HFF-Myc (cell line): ENCODE results near the gene TRIM5.

Experiments
- DNase-seq: peaks from one replicate; pipeline ENCODE4 v3.0.0-alpha.2; 2011; ENCODE audit warnings: low read depth; ENCODE audit errors: extremely low read depth
- H3K4me3 ChIP-seq: replicated peaks from 2 replicates; pipeline ENCODE4 v1.5.1; 2011; ENCODE audit warnings: low read depth, mild to moderate bottlenecking, control low read depth, low read length
- TF ChIP-seq, protein P1 (sequence below): IDR thresholded peaks from 2 replicates; pipeline ENCODE4 v1.5.1; 2012; ENCODE audit warnings: mild to moderate bottlenecking, low read depth, low read length, control low read depth; ENCODE audit errors: missing control alignments

TRIM5 gene

DNA sequence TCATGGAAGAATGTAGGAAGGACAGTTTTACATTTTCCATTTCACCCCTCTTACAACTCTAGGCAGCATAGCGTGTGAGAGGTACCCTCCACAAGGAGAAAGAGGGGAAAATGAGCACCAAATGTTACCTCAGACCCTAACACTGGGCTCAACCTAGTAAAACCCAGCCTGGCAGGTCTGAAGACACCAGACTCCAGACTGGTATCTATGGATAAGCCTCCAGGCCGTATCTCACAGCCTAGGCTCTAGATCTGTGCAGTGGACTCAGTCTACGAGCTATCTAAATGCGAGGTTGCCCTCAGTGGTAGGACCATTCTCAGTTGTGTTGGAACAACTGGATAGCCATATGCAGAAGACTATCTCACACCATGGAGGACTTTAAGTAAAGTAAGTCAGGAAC lies 10.5 kb downstream of the TRIM5 start:
- DNase-seq = no peak
- TF ChIP-seq, protein P1, sequence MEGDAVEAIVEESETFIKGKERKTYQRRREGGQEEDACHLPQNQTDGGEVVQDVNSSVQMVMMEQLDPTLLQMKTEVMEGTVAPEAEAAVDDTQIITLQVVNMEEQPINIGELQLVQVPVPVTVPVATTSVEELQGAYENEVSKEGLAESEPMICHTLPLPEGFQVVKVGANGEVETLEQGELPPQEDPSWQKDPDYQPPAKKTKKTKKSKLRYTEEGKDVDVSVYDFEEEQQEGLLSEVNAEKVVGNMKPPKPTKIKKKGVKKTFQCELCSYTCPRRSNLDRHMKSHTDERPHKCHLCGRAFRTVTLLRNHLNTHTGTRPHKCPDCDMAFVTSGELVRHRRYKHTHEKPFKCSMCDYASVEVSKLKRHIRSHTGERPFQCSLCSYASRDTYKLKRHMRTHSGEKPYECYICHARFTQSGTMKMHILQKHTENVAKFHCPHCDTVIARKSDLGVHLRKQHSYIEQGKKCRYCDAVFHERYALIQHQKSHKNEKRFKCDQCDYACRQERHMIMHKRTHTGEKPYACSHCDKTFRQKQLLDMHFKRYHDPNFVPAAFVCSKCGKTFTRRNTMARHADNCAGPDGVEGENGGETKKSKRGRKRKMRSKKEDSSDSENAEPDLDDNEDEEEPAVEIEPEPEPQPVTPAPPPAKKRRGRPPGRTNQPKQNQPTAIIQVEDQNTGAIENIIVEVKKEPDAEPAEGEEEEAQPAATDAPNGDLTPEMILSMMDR = no peak
- H3K4me3 ChIP-seq = no peak overlapping the region

DNA sequence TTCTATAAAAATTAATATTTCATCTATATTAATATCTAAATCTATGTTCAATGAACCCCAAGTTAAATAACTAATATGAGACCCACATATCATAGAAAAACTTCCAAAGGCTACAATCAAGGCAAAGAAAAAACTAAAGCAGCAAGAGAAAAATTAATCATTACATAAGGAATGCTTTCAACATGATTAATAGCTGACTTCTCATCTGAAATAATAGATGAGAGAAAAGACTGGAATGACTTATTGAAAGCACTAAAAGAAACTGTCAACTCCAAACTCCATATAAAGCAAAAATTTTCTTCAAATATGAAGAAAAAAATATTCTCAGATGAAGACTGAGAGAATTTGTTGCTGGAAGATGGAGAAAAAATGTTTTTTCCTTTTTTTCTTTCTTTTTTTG lies 13.0 kb downstream of the TRIM5 start:
- H3K4me3 ChIP-seq = no peak overlapping the region
- DNase-seq = no peak
- TF ChIP-seq, protein P1 = no peak

DNA sequence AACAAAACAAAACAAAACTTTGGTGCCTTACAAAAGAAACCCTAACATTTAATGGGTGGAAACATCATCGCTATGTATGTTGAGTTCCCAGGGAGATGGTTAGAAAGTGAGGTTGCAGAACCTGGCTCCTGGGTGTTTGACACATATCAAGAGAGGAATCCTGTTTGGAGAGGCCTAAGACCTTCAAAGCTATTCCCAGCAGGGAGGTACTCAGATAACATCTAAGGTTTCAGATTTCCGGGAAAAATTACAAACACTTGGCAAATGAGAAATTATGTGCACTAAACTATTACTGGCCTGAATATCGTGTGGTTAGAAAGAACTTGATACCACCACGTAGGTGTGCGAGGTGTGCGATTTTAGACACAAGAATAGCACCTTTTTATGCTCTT lies 18.5 kb downstream of the TRIM5 start:
- TF ChIP-seq, protein P1 = no peak
- no peak overlapping the region for H3K4me3 ChIP-seq
- DNase-seq = no peak

DNA sequence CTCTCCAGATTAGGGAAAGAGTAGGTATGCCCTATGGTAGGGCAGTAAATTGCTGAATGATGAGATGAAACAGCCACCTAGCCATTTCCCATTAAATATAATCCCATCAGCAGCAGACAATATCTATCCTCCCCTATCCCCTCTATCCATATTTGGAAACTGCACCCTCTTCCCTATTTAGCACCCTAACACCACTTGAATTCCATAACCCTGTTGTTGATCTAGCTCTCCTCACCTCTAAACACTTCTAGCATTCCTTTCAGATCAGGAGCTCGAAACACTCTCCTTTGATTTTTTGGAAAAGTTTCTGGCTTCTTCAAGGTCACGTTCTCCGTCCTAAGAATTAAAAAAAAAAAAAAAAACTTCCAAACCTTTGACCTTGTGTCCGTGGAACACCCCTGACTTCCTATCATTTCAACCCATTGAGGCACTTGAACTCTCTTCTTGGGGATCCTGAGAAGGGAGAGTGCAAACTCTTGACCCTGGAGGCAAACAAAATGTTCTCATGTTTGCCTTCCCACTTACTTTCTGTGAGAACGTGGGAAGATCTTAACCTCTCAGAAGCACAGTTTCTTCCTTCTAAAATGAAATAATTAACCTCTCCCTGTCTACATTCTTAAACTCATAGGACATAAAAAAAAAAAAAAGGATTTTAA lies 19.0 kb downstream of the TRIM5 start:
- H3K4me3 ChIP-seq = no peak overlapping the region
- DNase-seq = no peak
- TF ChIP-seq, protein P1 = no peak

DNA sequence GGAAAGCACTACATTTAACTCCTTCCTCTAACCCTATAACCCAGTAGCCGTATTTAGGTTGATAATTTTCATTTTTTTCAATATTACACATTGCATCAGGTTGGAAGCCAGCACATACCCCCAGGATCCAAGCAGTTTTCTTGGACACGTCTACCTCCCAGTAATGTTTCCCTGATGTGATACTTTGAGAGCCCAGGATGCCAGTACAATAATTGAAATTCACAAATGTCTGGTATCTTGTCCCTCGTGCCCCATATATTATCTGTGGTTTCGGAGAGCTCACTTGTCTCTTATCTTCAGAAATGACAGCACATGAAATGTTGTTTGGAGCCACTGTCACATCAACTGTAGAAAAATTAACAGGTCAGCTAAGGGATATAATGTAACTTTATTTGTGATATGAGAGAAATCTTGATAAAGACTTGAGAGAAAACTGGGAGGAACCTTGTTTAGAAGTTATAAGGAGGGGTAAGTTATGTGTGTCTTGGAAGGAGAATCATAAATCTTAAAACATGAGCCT lies 19.8 kb downstream of the TRIM5 start:
- no peak for DNase-seq
- no peak overlapping the region for H3K4me3 ChIP-seq
- TF ChIP-seq, protein P1 = no peak

DNA sequence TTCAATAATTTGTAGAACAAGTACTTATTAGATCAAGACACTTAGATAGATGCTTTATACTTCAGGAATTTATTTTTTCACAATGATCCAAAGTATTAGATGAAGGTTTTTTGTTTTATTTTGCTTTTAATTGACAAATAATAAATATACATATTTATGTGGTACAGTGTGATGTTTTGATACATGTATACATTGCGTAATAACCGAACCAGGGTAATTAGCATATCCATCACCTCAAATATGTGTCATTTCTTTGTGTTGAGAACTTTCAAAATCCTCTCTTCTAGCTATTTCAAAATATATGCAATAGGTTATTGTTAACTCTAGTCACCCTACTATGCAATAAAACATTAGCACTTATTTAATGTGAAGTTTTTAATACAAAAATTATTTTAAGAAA lies 21.4 kb downstream of the TRIM5 start:
- H3K4me3 ChIP-seq = no peak overlapping the region

More for the DNA sequence above, 21.4 kb downstream of the TRIM5 start:
- DNase-seq = no peak
- TF ChIP-seq, protein P1 = no peak
